HepG2 (cell line): ENCODE results near the gene MLLT10. TPM values are rescaled to one million over a fixed set of nuclear protein-coding genes. Genes with fewer than 3 reads are reported as not detected.

Experiments used
- ATF6 ChIP-seq: sonication (generic); formaldehyde crosslinking; conservative IDR thresholded peaks from 2 replicates; pipeline ENCODE4 v1.4.0; 2020; ENCODE audit warnings: missing genetic modification reagents
- BRD4 ChIP-seq: sonication (generic); formaldehyde crosslinking; IDR thresholded peaks from 2 replicates; pipeline ENCODE4 v1.4.0; 2020; ENCODE audit warnings: missing genetic modification reagents
- DR1 ChIP-seq: sonication (generic); formaldehyde crosslinking; IDR thresholded peaks from 2 replicates; pipeline ENCODE4 v1.8.0; 2021; ENCODE audit warnings: mild to moderate bottlenecking, missing genetic modification reagents, inconsistent platforms
- HDAC6 ChIP-seq: fragments of 200-600 bp; sonication (generic); IDR thresholded peaks from 2 replicates; pipeline ENCODE4 v1.7.0; 2017; ENCODE audit warnings: mild to moderate bottlenecking, antibody characterized with exemption, low read length, low read depth
- HOXA3 ChIP-seq: sonication (generic); formaldehyde crosslinking; IDR thresholded peaks from 2 replicates; pipeline ENCODE4 v1.5.0; 2020; ENCODE audit warnings: missing genetic modification reagents
- KLF11 ChIP-seq: IDR thresholded peaks from 2 replicates; pipeline ENCODE4 v1.6.1; 2016; ENCODE audit warnings: missing compliant biosample characterization
- NR2F2 ChIP-seq: IDR thresholded peaks from 2 replicates; pipeline ENCODE4 v1.6.1; 2012; ENCODE audit warnings: low read depth, inconsistent platforms, borderline replicate concordance
- NR3C1 ChIP-seq: sonication (generic); formaldehyde crosslinking; IDR thresholded peaks from 2 replicates; pipeline ENCODE4 v1.4.0; 2020; ENCODE audit warnings: missing genetic modification reagents
- RARA ChIP-seq: IDR thresholded peaks from 2 replicates; pipeline ENCODE4 v1.6.1; 2016; ENCODE audit warnings: missing genetic modification reagents, missing compliant biosample characterization
- RBM39 ChIP-seq: fragments of 200-400 bp; formaldehyde crosslinking; IDR thresholded peaks from one replicate; pipeline ENCODE4 v1.6.1; 2018; ENCODE audit warnings: antibody characterized with exemption, mild to moderate bottlenecking, low read depth, low read length; ENCODE audit not compliant: poor library complexity, severe bottlenecking
- SALL1 ChIP-seq: sonication (generic); formaldehyde crosslinking; IDR thresholded peaks from 2 replicates; pipeline ENCODE4 v1.8.0; 2022; ENCODE audit warnings: mild to moderate bottlenecking, missing genetic modification reagents
- SETDB1 ChIP-seq: sonication (generic); formaldehyde crosslinking; IDR thresholded peaks from 2 replicates; pipeline ENCODE4 v1.5.1; 2020; ENCODE audit warnings: missing genetic modification reagents, mild to moderate bottlenecking, borderline replicate concordance
- TOE1 ChIP-seq: sonication (generic); formaldehyde crosslinking; IDR thresholded peaks from 2 replicates; pipeline ENCODE4 v1.4.0; 2020; ENCODE audit warnings: mild to moderate bottlenecking, missing genetic modification reagents
- ZFP36L2 ChIP-seq: sonication (generic); formaldehyde crosslinking; IDR thresholded peaks from 2 replicates; pipeline ENCODE4 v1.4.0; 2020; ENCODE audit warnings: missing genetic modification reagents
- ZKSCAN8 ChIP-seq: IDR thresholded peaks from 2 replicates; pipeline ENCODE4 v1.6.1; 2016; ENCODE audit warnings: borderline replicate concordance, missing genetic modification reagents, missing compliant biosample characterization
- ZNF136 ChIP-seq: sonication (generic); formaldehyde crosslinking; IDR thresholded peaks from 2 replicates; pipeline ENCODE4 v1.8.1; 2022; ENCODE audit warnings: low read depth, mild to moderate bottlenecking, moderate library complexity, missing genetic modification reagents
- ZNF256 ChIP-seq: sonication (generic); formaldehyde crosslinking; conservative IDR thresholded peaks from 2 replicates; pipeline ENCODE4 v1.4.0; 2020; ENCODE audit warnings: missing genetic modification reagents
- ZNF558 ChIP-seq: sonication (generic); formaldehyde crosslinking; IDR thresholded peaks from 2 replicates; pipeline ENCODE4 v1.9.0; 2022; ENCODE audit warnings: mild to moderate bottlenecking, missing genetic modification reagents, borderline replicate concordance
- ZNF614 ChIP-seq: IDR thresholded peaks from 2 replicates; pipeline ENCODE4 v1.6.1; 2018; ENCODE audit warnings: missing biosample characterization, missing genetic modification reagents, inconsistent platforms, borderline replicate concordance
- ZNF674 ChIP-seq: sonication (generic); formaldehyde crosslinking; IDR thresholded peaks from 2 replicates; pipeline ENCODE4 v1.5.0; 2020; ENCODE audit warnings: low read depth, mild to moderate bottlenecking, missing genetic modification reagents
- ZNF782 ChIP-seq: sonication (generic); formaldehyde crosslinking; IDR thresholded peaks from 2 replicates; pipeline ENCODE4 v1.4.0; 2020; ENCODE audit warnings: missing genetic modification reagents, mild to moderate bottlenecking, borderline replicate concordance
- polyA plus RNA-seq, 8 experiments: library from polyadenylated mRNA; depleted of rRNA in 3 of 8; stranded (reverse) in 7 of 8; unstranded in 1 of 8; fragments of >200 nt; fragmentation: Illumina TruSeq in 4 of 8; extraction: Trizol in 4 of 8; gene quantifications; 2 replicates each; pipeline versions ENCODE4 v1.2.1 to v1.2.3, GENCODE V29; 2011 to 2016; ENCODE audit warnings: low read depth in 4 of 8, missing spikeins in 1 of 8, mixed read lengths in 1 of 8; ENCODE audit not compliant: insufficient read depth in 1 of 8
- total RNA-seq, 5 experiments: library from RNA; depleted of rRNA; stranded (reverse); fragments of >200 nt; fragmentation: Illumina TruSeq; extraction: Trizol; gene quantifications; 2 replicates each; pipeline ENCODE4 v1.2.3, GENCODE V29; 2016; ENCODE audit warnings: low read depth in 1 of 5
- TF ChIP-seq, protein P1 (sequence below): sonication (generic); formaldehyde crosslinking; IDR thresholded peaks from 2 replicates; pipeline ENCODE4 v1.5.0; 2020; ENCODE audit warnings: missing genetic modification reagents
- TF ChIP-seq, protein P2 (sequence below): sonication (generic); formaldehyde crosslinking; IDR thresholded peaks from 2 replicates; pipeline ENCODE4 v1.5.1; 2020; ENCODE audit warnings: missing genetic modification reagents, mild to moderate bottlenecking, borderline replicate concordance
- TF ChIP-seq, protein P3 (sequence below): sonication (generic); formaldehyde crosslinking; IDR thresholded peaks from 2 replicates; pipeline ENCODE4 v1.4.0; 2020; ENCODE audit warnings: missing genetic modification reagents
- TF ChIP-seq, protein P4 (sequence below): sonication (generic); formaldehyde crosslinking; IDR thresholded peaks from 2 replicates; pipeline ENCODE4 v1.4.0; 2020; ENCODE audit warnings: missing genetic modification reagents

Gene MLLT10
- total and polyA plus RNA-seq, 2 of the 13 experiments (the other 11 are each of a cell fraction or from before 2014, with no cell fraction given) = 51.3 to 84.1 TPM

DNA sequence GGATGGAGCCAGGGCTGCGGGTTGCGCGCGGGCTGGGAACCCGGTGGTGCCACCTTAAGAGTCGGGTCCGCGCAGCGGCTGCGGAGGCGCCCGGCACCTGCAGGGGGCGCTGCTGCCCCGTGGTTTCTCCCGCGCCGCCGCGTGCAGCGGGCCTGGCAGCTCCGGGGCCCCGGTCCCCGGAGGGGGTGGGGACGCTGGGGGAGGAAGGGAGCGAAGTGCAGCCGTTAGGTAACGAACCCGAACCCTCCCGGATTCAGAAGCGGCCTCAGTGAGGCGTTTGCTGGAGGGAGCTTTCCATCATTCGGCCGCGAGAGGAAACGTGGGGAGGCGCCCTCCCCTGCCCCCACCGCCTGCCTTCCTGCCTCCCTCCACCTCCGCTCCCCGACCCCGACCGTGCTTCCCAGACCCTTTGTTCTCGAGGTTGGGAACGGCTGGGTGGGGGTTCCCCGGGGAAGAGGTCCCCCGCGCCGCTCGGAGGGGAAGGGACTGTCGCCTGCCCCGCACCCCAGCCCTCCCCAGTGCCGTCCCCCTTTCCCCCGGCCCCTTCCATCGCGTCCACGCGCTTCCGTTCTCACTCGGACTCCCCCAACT, 38.2 kb upstream of the MLLT10 start (continued):
- TF ChIP-seq, protein P1, sequence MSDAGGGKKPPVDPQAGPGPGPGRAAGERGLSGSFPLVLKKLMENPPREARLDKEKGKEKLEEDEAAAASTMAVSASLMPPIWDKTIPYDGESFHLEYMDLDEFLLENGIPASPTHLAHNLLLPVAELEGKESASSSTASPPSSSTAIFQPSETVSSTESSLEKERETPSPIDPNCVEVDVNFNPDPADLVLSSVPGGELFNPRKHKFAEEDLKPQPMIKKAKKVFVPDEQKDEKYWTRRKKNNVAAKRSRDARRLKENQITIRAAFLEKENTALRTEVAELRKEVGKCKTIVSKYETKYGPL = peak; percentile 97
- peak; percentile 95; the same call in 1 of the 2 replicates for TF ChIP-seq TOE1 (CRISPR knock-in tag)
- TF ChIP-seq ZNF614 (CRISPR knock-in tag) = peak; percentile 93
- 0 out of 2 replicates have a peak, but pooled peaks have one; percentile 36 for TF ChIP-seq ATF6 (CRISPR knock-in tag)
- 0 out of 2 replicates have a peak, but pooled peaks have one; percentile 16 for TF ChIP-seq ZNF782 (CRISPR knock-in tag)
- TF ChIP-seq, protein P2, sequence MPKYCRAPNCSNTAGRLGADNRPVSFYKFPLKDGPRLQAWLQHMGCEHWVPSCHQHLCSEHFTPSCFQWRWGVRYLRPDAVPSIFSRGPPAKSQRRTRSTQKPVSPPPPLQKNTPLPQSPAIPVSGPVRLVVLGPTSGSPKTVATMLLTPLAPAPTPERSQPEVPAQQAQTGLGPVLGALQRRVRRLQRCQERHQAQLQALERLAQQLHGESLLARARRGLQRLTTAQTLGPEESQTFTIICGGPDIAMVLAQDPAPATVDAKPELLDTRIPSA (CRISPR knock-in tag) = peak; percentile 92; the same call in 1 of the 2 replicates
- TF ChIP-seq, protein P3, sequence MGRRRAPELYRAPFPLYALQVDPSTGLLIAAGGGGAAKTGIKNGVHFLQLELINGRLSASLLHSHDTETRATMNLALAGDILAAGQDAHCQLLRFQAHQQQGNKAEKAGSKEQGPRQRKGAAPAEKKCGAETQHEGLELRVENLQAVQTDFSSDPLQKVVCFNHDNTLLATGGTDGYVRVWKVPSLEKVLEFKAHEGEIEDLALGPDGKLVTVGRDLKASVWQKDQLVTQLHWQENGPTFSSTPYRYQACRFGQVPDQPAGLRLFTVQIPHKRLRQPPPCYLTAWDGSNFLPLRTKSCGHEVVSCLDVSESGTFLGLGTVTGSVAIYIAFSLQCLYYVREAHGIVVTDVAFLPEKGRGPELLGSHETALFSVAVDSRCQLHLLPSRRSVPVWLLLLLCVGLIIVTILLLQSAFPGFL = no peak
- no peak for TF ChIP-seq HDAC6
- TF ChIP-seq NR2F2 = no peak
- TF ChIP-seq ZFP36L2 (CRISPR knock-in tag) = no peak; the same call in 1 of the 2 replicates
- TF ChIP-seq NR3C1 (CRISPR knock-in tag) = no peak
- peak; percentile 95 for TF ChIP-seq KLF11
- TF ChIP-seq RARA = peak; percentile 76
- peak; percentile 73; the same call in 1 of the 2 replicates for TF ChIP-seq ZKSCAN8
- peak; percentile 97 for TF ChIP-seq BRD4 (CRISPR knock-in tag)
- no peak; the same call in 1 of the 2 replicates for TF ChIP-seq ZNF136 (CRISPR knock-in tag)
- TF ChIP-seq DR1 (CRISPR knock-in tag) = peak; percentile 30; the same call in 1 of the 2 replicates
- TF ChIP-seq SETDB1 (CRISPR knock-in tag) = no peak
- TF ChIP-seq RBM39 = peak; percentile 85
- TF ChIP-seq ZNF256 (CRISPR knock-in tag) = no peak; the same call in 1 of the 2 replicates
- TF ChIP-seq ZNF674 (CRISPR knock-in tag) = 0 out of 2 replicates have a peak, but pooled peaks have one; percentile 12
- TF ChIP-seq, protein P4, sequence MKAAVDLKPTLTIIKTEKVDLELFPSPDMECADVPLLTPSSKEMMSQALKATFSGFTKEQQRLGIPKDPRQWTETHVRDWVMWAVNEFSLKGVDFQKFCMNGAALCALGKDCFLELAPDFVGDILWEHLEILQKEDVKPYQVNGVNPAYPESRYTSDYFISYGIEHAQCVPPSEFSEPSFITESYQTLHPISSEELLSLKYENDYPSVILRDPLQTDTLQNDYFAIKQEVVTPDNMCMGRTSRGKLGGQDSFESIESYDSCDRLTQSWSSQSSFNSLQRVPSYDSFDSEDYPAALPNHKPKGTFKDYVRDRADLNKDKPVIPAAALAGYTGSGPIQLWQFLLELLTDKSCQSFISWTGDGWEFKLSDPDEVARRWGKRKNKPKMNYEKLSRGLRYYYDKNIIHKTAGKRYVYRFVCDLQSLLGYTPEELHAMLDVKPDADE = no peak; the same call in 1 of the 2 replicates
- peak; percentile 95 for TF ChIP-seq ZNF558
- TF ChIP-seq HOXA3 (CRISPR knock-in tag) = peak; percentile 93
- peak; percentile 98 for TF ChIP-seq SALL1 (CRISPR knock-in tag)
